GM19468 (cell line): ENCODE data around the gene LRRC3C.
A peak's percentile ranks its signal among the peaks of the same experiment; 100 is the strongest.
"Not testable (repeated sequence)": the region's sequence is repeated elsewhere in the genome, so short reads cannot be mapped to it uniquely, and the experiment has no call there.

Experiments used
- ATAC-seq: cut with Tn5 transposase; IDR thresholded peaks from one replicate; pipeline ENCODE4 v1.9.1; 2021; ENCODE audit warnings: mild to moderate bottlenecking, moderate library complexity, moderate number of reproducible peaks; ENCODE audit not compliant: unreplicated experiment; ENCODE audit errors: extremely low read depth

The LRRC3C gene, protein sequence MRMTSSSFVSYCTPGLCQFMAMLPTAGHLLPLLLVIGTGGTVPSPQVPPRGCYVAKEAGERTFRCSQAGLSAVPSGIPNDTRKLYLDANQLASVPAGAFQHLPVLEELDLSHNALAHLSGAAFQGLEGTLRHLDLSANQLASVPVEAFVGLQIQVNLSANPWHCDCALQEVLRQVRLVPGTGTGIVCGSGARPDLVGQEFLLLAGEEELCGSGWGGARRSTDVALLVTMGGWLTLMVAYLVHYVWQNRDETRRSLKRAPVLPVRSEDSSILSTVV

GRCh38 chr17:39927101-39927928, at the start of gene LRRC3C, which contains the start of gene ORMDL3:
TSS of gene LRRC3C (plus strand) at chr17:39927732. CDS start at chr17:39941524, 13,792 bp downstream.
TSS of gene ORMDL3 (minus strand) at chr17:39927601. CDS start at chr17:39924203, 3,398 bp downstream.
- peak; percentile 64 for ATAC-seq

GRCh38 chr17:39886102-39886501, 41.4 kb upstream of the LRRC3C start:
- ATAC-seq: not testable (repeated sequence)

GRCh38 chr17:39887078-39887477, 40.5 kb upstream of the LRRC3C start:
- no peak for ATAC-seq

DNA sequence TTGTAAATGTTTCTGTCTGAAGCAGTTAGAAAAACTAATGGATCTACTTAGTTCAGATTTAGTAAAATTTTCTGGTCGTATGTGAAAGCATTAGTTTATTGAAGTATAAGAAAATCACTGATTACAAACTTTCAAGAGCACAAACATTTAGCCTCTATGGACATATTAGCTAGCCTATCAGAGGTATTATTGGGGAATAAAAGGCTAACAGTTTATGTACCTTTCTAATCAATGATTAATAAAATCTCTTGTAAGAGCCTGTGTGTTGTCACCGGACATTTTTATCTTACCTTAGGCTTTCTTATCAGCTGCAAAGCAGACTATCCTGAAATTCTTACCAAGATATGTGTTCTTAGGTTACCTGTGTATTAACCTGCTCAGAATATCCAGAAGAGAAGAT, 38.3 kb upstream of the LRRC3C start:
- ATAC-seq: no peak

DNA sequence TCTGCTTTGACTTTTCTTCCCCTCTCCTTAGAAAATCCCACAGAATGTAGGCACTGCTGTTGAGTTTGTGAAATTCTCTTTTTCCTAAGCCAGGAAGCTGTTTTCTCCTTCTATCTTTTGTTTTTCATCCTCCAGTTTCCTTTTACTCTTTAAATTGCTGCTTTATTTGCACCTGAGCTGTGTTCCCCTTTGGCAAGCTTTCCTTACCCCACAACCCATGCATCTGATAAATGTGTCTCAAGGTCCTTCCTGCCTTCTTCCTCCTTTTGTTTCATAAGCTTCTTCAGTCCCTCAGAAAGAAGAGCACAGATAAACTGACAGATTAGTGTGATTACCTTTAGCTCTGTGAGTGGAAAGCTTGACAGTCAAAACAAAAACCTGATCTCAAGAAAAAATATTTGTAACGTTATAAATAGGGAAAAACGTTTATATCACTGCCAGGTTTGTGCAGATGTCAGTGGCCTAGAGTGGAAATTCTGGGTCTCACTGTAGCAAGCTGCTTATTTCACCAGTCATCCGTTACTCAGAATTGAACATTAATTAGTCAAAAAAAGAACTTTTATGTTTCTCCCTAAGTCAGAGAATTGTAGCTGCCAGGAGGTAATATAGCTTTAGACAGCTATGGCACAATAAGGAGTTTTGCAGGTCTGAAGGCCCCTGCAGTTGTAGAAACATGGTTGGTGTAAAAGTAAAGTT, 32.7 kb upstream of the LRRC3C start:
- ATAC-seq: no peak

- ATAC-seq: no peak
Measured at GRCh38 chr17:39898088-39898487, 29.4 kb upstream of the LRRC3C start.

GRCh38 chr17:39899215-39899614, 28.3 kb upstream of the LRRC3C start:
- ATAC-seq: no peak

DNA sequence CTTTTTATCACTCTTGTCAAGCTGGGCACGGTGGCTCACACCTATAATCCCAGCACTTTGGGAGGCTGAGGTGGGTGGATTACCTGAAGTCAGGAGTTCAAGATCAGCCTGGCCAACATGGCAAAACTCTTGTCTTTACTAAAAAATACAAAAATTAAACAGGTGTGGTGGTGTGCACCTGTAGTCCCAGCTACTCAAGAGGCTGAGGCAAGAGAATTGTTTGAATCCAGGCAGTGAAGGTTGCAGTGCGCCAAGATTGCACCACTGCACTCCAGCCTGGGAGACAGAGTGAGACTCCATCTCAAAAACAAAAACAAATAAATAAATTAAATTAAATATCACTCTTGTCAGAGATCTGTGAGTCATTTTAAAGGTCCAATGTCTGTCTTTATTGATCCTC, 25.5 kb upstream of the LRRC3C start:
- not testable (repeated sequence) for ATAC-seq

GRCh38 chr17:39903158-39903884, 24.2 kb upstream of the LRRC3C start:
- ATAC-seq: no peak

DNA sequence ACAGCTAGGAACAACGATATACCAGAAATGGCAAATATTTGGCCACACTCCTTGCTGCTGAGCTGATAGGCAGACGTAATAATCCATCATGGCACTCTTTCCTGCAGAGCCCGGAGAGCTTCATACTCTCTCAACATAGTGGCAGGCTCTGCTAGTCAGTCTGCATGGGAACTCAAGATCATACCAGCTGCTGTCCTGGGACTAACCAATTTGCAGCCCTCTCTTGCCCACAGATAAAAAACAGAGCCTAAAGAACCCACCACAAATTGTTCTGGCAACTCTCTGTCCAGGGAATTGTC, 22.6 kb upstream of the LRRC3C start:
- no peak for ATAC-seq

DNA sequence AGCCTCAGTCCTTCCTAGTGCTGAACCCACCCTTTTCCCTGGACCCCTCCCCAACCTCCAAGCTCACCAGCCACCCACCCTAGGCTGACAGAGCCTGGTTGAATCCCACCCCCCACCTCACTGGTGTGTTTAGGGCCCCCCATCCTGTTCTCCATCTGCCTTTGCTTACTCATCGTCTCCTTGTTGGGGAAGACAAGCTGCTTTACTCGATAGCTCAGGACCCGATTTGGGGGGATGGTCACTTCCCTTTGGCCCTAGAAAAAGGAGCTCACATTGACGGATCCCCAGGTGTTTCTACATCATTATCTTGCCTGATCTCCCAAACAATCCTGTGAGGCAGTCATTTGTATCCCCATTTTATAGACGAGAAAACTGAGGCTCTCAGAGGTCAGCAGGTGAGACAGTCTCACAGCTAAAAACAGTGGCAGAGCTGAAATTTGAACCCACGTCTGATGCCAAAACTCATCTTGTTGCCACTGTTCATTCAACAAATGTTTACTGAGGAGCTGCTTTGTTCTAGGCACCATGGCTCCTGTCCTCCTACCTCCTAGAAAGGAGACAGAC, 18.7 kb upstream of the LRRC3C start:
- ATAC-seq: no peak

DNA sequence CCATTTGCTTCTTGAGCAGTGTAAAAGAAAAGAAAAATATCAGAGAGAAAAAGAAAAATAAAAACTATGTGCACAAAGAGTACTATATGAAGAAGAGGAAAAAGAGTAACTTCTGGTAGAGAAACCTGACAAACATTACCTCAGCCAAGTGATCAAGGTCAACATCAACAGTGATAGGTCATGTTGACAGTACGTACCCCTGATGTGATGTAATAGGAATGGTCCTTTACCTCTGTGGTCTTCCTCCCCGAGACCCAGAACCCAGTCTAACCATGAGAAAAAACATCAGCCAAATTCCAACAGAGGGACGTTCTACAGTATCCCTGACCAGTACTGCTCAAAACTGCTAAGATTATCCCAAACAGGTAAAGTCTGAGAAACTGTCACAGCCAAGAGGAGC, 13.5 kb upstream of the LRRC3C start:
- no peak for ATAC-seq

DNA sequence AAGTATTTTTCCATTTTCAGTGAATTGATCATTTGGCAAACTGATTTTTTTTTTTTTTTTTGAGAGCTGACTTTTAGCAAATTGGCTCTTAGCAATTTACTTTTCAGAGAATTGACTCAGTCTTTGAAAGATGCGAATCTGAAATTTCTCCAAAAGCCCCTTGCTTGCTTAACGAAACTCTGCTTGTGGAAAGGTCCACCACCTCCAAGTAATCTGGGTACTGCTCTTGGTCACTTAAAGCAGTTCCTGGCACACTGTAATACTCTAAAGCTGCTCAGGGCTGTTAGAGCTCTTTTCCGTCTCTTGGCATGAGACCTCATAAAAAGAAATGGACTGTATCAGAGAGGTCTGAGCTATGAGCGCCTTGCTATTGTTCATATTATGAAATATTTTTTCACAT, 12.0 kb upstream of the LRRC3C start:
- no peak for ATAC-seq

DNA sequence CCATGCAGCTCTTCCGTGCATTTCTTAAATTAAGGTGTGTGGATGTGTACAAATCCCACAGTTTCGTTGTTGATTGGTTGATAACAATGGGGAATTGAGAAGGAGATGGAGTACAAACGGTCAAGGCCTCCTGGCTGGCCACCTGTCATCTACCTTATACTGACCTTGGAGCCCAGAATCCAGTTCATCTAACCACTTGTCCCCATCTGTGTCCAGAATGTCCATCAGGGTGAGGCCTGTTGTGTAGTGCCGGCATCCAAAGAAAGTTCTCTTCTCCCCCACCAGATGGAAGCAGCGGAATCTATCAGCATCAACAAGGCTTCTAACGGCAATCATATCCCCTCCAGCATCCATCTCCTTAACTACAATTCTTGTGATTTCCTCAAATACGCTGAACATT, 10.6 kb upstream of the LRRC3C start:
- no peak for ATAC-seq

- ATAC-seq: no peak
Measured at GRCh38 chr17:39919087-39919683, 8.3 kb upstream of the LRRC3C start.

DNA sequence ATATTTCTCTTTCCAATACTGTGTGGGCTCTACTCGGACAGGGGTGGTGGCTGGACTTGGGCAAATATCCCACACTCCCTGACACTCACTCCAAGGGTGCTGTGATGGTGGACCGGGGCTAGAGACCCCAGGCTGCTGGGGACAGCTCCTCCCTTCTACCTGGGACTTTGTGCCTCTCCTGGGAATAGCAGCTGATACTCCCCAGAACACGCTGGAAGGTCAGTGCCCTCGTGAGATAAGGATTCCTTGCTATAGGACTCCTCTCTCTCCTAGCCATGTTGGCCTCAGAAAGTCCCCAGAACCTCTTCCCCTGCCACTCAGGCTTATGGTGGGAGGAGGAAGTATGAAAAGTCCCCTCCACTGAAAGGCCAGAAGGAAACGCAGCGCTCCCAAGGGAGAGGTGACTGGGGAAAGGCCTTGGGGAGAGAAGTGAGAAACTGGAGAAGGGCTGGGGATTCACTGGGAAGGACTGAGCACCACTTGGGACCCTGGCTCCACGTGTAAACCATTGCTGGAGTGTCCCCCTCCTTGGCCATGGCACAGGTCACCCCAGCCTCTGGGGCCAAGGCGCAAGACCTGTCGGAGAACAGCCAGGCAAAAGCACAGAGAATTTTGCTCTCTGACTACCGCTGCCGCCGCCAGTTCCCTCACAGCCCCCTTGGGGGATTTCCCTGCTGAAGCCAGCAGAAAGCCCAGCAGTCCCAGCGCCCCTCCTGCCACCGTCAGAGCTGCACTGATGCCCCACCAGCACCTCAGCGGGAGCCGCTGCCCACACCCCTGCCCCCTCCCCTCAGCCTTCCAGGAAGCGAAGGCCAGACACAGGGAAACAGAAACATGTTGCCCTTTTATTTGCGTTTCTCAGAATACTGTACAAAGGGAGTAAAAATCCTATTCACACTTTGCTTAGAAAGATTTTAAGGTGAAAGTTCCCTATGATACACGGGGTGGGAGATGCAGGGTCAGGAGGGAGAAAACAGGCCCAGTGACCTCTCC, 7.0 kb upstream of the LRRC3C start:
- ATAC-seq: no peak

- no peak for ATAC-seq
Measured at GRCh38 chr17:39921323-39921722, 6.2 kb upstream of the LRRC3C start.

- ATAC-seq: no peak
Measured at GRCh38 chr17:39922006-39922405, 5.5 kb upstream of the LRRC3C start.

- no peak for ATAC-seq
Measured at GRCh38 chr17:39923230-39923629, 4.3 kb upstream of the LRRC3C start.
